AG04450 (cell line): ENCODE data around the gene PIKFYVE. TPM values are rescaled to one million over a fixed set of nuclear protein-coding genes. Genes with fewer than 3 reads are reported as not detected.
"Not testable (repeated sequence)": the region's sequence is repeated elsewhere in the genome, so short reads cannot be mapped to it uniquely, and the experiment has no call there.

Experiments used
- CTCF ChIA-PET: fragments of 300-600, 350-600 bp; formaldehyde crosslinking; extraction: SDS; loops from one replicate; lab custom pipeline; 2022; ENCODE audit warnings: antibody characterized with exemption, inconsistent platforms; lab: Charles Lee
- POLR2A ChIA-PET: fragments of 350-600 bp; formaldehyde crosslinking; extraction: SDS; loops from one replicate; lab custom pipeline; 2021; ENCODE audit warnings: antibody characterized with exemption, inconsistent platforms; lab: Yijun Ruan, JAX
- DNase-seq: peaks from one replicate; pipeline ENCODE4 v3.0.0-alpha.2; 2011; ENCODE audit warnings: low read depth, low spot score
- H3K27ac ChIP-seq: one replicate; pipeline ENCODE4 v1.5.1; 2012; ENCODE audit warnings: low read depth, low read length, control low read depth
- H3K27me3 ChIP-seq: one replicate; pipeline ENCODE4 v1.6.0; 2012; ENCODE audit warnings: low read length; ENCODE audit not compliant: control insufficient read depth, insufficient read depth
- H3K4me3 ChIP-seq: 2 replicates; pipeline ENCODE4 v1.5.1; 2011; ENCODE audit warnings: mild to moderate bottlenecking, low read depth, low read length, control low read depth
- H3K9me3 ChIP-seq: 2 replicates; pipeline ENCODE4 v1.5.1; 2012; ENCODE audit warnings: low read length; ENCODE audit not compliant: control insufficient read depth, insufficient read depth
- polyA plus RNA-seq: library from polyadenylated mRNA; depleted of rRNA; stranded (reverse); fragments of >200 nt; gene quantifications from 2 replicates; pipeline ENCODE4 v1.2.3, GENCODE V29; 2011
- TF ChIP-seq, protein P1 (sequence below): IDR thresholded peaks from 2 replicates; pipeline ENCODE4 v1.5.1; 2011; ENCODE audit warnings: low read depth, low read length, control low read depth, inconsistent platforms

Gene PIKFYVE
- polyA plus RNA-seq, 1 experiment: 23.8 TPM

DNA sequence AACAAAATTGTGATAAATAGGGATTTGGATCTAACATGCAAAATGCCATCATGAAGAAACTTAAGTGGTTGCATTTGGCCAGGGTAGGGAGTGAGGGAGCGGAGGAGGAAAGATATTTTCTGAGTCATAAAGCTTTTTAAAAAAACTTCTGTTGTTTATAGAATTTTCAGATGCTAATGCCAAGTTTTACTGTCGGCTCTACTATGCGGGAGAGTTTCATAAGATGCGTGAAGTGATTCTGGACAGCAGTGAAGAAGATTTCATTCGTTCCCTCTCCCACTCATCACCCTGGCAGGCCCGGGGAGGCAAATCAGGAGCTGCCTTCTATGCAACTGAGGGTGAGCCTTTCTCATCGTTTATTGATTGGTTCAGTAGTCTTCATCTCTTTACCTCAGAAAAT is 84.6 kb downstream of the PIKFYVE start:
- no peaks in the 10 kb centered on the region for H3K9me3 ChIP-seq
- no peak overlapping the region for H3K27ac ChIP-seq
- TF ChIP-seq, protein P1, sequence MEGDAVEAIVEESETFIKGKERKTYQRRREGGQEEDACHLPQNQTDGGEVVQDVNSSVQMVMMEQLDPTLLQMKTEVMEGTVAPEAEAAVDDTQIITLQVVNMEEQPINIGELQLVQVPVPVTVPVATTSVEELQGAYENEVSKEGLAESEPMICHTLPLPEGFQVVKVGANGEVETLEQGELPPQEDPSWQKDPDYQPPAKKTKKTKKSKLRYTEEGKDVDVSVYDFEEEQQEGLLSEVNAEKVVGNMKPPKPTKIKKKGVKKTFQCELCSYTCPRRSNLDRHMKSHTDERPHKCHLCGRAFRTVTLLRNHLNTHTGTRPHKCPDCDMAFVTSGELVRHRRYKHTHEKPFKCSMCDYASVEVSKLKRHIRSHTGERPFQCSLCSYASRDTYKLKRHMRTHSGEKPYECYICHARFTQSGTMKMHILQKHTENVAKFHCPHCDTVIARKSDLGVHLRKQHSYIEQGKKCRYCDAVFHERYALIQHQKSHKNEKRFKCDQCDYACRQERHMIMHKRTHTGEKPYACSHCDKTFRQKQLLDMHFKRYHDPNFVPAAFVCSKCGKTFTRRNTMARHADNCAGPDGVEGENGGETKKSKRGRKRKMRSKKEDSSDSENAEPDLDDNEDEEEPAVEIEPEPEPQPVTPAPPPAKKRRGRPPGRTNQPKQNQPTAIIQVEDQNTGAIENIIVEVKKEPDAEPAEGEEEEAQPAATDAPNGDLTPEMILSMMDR: no peak
- H3K27me3 ChIP-seq: no peaks in the 10 kb centered on the region
- ChIA-PET CTCF (no interaction called here), POLR2A (interaction anchor here (0.9 kb wide), 1 partner anchor 11 kb away, joined by 4 read pairs; no protein-coding TSS in a partner anchor)
- peak; percentile 53 for DNase-seq
- H3K4me3 ChIP-seq: no peak overlapping the region

DNA sequence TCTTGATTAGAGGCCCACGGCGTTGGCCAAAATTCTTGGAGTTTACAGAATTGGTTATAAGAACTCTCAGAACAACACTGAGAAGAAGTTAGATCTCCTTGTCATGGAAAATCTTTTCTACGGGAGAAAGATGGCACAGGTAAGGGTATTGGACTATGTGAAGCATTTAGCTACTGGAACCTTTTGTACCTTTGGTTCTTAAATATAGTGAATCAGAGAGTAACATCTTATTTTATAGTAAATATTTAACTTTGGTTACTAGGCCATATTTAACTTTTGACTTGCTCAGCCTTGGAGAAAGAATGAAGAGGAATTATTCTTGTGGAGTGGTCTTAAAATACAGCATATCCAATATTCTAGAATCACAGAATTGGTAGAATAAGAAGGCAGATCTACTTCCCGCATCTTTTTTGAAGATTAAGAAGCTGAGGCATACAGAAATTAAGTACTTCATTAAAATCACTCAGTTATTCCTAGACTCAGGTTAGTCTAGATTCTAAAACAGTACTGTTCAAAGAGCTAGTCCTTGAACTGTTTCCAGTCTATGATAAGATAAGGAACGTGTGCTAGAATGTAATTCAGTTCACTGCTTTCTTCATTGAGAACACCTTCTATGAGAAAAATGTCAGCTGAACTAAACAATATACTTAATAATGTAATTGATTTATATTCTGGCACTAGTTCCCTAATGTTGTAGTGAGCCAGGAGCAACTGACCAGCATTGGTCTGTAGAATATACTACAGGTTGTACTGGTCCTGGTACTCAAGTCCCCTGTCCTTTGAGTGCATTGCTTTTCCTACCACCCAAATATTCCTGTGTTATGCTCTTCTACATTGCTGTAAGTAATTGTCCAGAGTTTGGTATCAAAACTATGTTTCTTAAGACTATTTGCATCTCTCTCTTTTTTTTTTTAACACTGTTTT is 86.9 kb downstream of the PIKFYVE start:
- no peak overlapping the region for H3K27ac ChIP-seq
- no peak for DNase-seq
- POLR2A ChIA-PET: no interaction called here
- H3K27me3 ChIP-seq: no peaks in the 10 kb centered on the region
- CTCF ChIA-PET: interaction anchor here (0.9 kb wide), 1 partner anchor 177 kb away, joined by 3 read pairs; no protein-coding TSS in a partner anchor
- H3K4me3 ChIP-seq: no peak overlapping the region
- TF ChIP-seq, protein P1: no peak
- H3K9me3 ChIP-seq: no peaks in the 10 kb centered on the region

DNA sequence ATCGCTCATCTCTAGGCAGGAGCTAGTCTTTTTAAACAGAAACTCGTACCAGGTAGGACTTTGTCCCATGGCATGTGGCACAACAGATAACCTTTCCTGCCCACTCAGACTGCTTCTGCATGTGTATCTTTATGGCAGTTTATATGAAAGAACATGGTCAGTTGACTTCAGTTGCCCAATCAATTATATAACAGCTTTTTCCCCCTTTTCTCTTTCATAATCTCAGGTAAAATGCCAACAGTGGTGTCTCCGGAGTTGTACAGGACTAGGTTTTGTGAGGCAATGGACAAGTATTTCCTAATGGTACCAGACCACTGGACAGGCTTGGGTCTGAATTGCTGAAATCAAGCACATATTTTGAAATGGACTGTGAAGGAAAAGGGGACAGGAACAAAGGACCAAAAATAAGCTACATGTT is 88.9 kb downstream of the PIKFYVE start:
- ChIA-PET CTCF (no interaction called here), POLR2A (no interaction called here)
- no peak overlapping the region for H3K27ac ChIP-seq
- no peak for DNase-seq
- H3K27me3 ChIP-seq: no peaks in the 10 kb centered on the region
- peaks cover 7% of the 10 kb centered on the region for H3K9me3 ChIP-seq
- TF ChIP-seq, protein P1: no peak
- no peak overlapping the region for H3K4me3 ChIP-seq

GRCh38 chr2:208356420-208356819 is 90.4 kb downstream of the PIKFYVE start:
- POLR2A ChIA-PET, H3K27me3 ChIP-seq, DNase-seq, H3K4me3 ChIP-seq, CTCF ChIA-PET, H3K27ac ChIP-seq: not testable (repeated sequence)
- peaks cover 18% of the 10 kb centered on the region for H3K9me3 ChIP-seq

DNA sequence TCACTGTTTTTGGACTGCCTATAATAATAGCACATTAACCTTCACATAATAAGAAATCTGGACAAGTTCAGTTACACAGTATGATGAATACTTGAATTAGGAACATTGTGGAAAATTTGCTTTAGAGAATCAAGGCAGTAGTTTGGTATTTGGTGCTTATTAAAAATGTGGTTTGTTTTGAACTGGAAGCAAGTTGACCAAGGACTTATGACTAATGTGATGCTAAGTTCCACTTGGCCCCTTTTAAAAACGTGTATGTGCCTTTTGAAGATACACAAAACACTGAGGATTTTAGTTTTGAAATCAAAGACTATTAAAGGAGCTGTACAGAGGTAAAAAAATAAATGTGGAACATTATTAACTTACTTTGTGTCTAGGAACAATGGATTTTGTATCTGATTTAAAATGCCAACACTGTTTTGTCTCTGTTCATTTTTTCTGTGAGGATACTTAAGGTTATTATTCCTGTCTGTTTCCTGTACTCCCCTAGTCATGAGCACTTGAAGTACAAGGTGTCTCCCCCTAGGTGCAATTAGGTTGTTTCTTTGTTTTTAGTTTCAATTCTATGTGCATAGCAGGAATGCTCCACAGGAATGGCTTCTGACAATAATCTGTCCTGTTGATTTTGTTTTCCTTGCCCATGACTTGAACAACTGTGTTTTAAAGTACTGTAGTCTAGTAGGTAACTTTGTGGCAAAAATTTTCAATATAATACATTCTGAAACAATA is 91.0 kb downstream of the PIKFYVE start:
- POLR2A ChIA-PET: no interaction called here
- H3K27me3 ChIP-seq: no peaks in the 10 kb centered on the region
- CTCF ChIA-PET: interaction anchor here (2.5 kb wide), 1 partner anchor 17 kb away, joined by 8 read pairs; no protein-coding TSS in a partner anchor
- TF ChIP-seq, protein P1: no peak
- no peak overlapping the region for H3K4me3 ChIP-seq
- peaks cover 18% of the 10 kb centered on the region for H3K9me3 ChIP-seq
- H3K27ac ChIP-seq: no peak overlapping the region
- DNase-seq: no peak
